ENCODE measurements around the gene HOGA1.

HOGA1 gene

GRCh38 chr10:97627731-97628130, 43.5 kb downstream of the HOGA1 start:
- no peak for DNase-seq (ENCODE audit: low read depth)
- no peak overlapping the region for H3K4me3 ChIP-seq (ENCODE audit: control insufficient read depth, low read depth, low read length)
- TF ChIP-seq CTCF (conservative IDR thresholded peaks at IDR 0.05; ENCODE audit: control insufficient read depth, insufficient read depth, low read depth, low read length) = no peak

GRCh38 chr10:97628228-97628627, 44.0 kb downstream of the HOGA1 start:
- TF ChIP-seq CTCF (conservative IDR thresholded peaks at IDR 0.05; ENCODE audit: control insufficient read depth, insufficient read depth, low read depth, low read length) = no peak
- H3K4me3 ChIP-seq (ENCODE audit: control insufficient read depth, low read depth, low read length) = no peak overlapping the region
- no peak for DNase-seq (ENCODE audit: low read depth)

GRCh38 chr10:97629289-97629688, 45.1 kb downstream of the HOGA1 start:
- no peak overlapping the region for H3K4me3 ChIP-seq (ENCODE audit: control insufficient read depth, low read depth, low read length)
- TF ChIP-seq CTCF (conservative IDR thresholded peaks at IDR 0.05; ENCODE audit: control insufficient read depth, insufficient read depth, low read depth, low read length) = no peak
- DNase-seq (ENCODE audit: low read depth) = no peak

GRCh38 chr10:97631098-97631497, 46.9 kb downstream of the HOGA1 start:
- no peak for TF ChIP-seq CTCF (conservative IDR thresholded peaks at IDR 0.05; ENCODE audit: control insufficient read depth, insufficient read depth, low read depth, low read length)
- H3K4me3 ChIP-seq (ENCODE audit: control insufficient read depth, low read depth, low read length) = no peak overlapping the region
- peak; percentile 47 for DNase-seq (ENCODE audit: low read depth)

GRCh38 chr10:97632949-97633884, 49.0 kb downstream of the HOGA1 start, which contains the start of gene MORN4:
TSS of gene MORN4 (minus strand) at chr10:97633500. CDS start at chr10:97619653, 13,847 bp downstream.
- peak within 1 kb of the TSS; percentile 88 for H3K4me3 ChIP-seq (ENCODE audit: control insufficient read depth, low read depth, low read length)
- TF ChIP-seq CTCF (conservative IDR thresholded peaks at IDR 0.05; ENCODE audit: control insufficient read depth, insufficient read depth, low read depth, low read length) = no peak

GRCh38 chr10:97633921-97634320, 49.7 kb downstream of the HOGA1 start:
- no peak for DNase-seq (ENCODE audit: low read depth)
- H3K4me3 ChIP-seq (ENCODE audit: control insufficient read depth, low read depth, low read length) = peak overlapping the region; percentile 88
- TF ChIP-seq CTCF (conservative IDR thresholded peaks at IDR 0.05; ENCODE audit: control insufficient read depth, insufficient read depth, low read depth, low read length) = peak; percentile 19

More at GRCh38 chr10:97632949-97633884, 49.0 kb downstream of the HOGA1 start, which contains the start of gene MORN4:
- peak; percentile 87 for DNase-seq (ENCODE audit: low read depth)
